ENCODE measurements around the gene UROC1. TPM values are rescaled to one million over a fixed set of nuclear protein-coding genes. Genes with fewer than 3 reads are reported as not detected.
A peak's percentile ranks its signal among the peaks of the same experiment; 100 is the strongest.

UROC1 gene
- total and polyA plus RNA-seq, 4 donors, result 0.01 to 0.21 (median 0.08) TPM

- peaks cover 4 to 41% (median 29%) of the 10 kb centered on the region in 4 donors for H3K36me3 ChIP-seq (ENCODE audit: control insufficient read depth in 4 of 4, insufficient read depth in 4 of 4, low read length in 4 of 4)
- peak overlapping the region; percentile 14 to 85 for H3K27ac ChIP-seq (ENCODE audit: low read depth in 1 of 2, low read length in 1 of 2)
- peak in 2 of 3 donors; percentile 27 to 43 for DNase-seq
- H3K4me1 ChIP-seq (ENCODE audit: control insufficient read depth in 5 of 5, insufficient read depth in 5 of 5, low read length in 5 of 5), result peaks cover 18 to 35% (median 25%) of the 10 kb centered on the region in 5 donors
- peak; percentile 37 for ATAC-seq (ENCODE audit: insufficient read depth, low FRiP score)
- no peak for TF ChIP-seq CTCF (IDR thresholded peaks at IDR 0.05; ENCODE audit: control extremely low read depth, extremely low read depth)
- peaks cover 0 to 2% (median 0%) of the 10 kb centered on the region in 4 donors for H3K9me3 ChIP-seq (ENCODE audit: control insufficient read depth in 4 of 4, insufficient read depth in 3 of 4, low read length in 3 of 4)
- H3K9ac ChIP-seq (ENCODE audit: insufficient read depth in 1 of 2, low read length in 2 of 2), result peak overlapping the region in 1 of 2 donors; percentile 64
- H3K4me3 ChIP-seq, result no peak overlapping the region
- no peaks in the 10 kb centered on the region for H3K27me3 ChIP-seq (ENCODE audit: control insufficient read depth in 3 of 3, insufficient read depth in 3 of 3, low read length in 2 of 3)
- 8 to 20% methylated on average over 8 of the region's 8 CpGs for WGBS, 2 donors
These were observed 45.1 kb downstream of the UROC1 start for GRCh38 chr3:126472277-126473006.

- no peak for TF ChIP-seq CTCF (IDR thresholded peaks at IDR 0.05; ENCODE audit: control extremely low read depth, extremely low read depth)
- Histone ChIP-seq H3K36me3 (ENCODE audit: control insufficient read depth in 4 of 4, insufficient read depth in 4 of 4, low read length in 4 of 4) (peaks cover 11 to 60% (median 51%) of the 10 kb centered on the region in 4 donors), H3K4me3 (no peak overlapping the region), H3K4me1 (ENCODE audit: control insufficient read depth in 5 of 5, insufficient read depth in 5 of 5, low read length in 5 of 5) (peaks cover 18 to 30% (median 20%) of the 10 kb centered on the region in 5 donors), H3K27me3 (ENCODE audit: control insufficient read depth in 3 of 3, insufficient read depth in 3 of 3, low read length in 2 of 3) (no peaks in the 10 kb centered on the region), H3K9ac (ENCODE audit: insufficient read depth in 1 of 2, low read length in 2 of 2) (no peak overlapping the region), H3K27ac (ENCODE audit: low read depth in 1 of 2, low read length in 1 of 2) (peak overlapping the region in 1 of 2 donors; percentile 6), H3K9me3 (ENCODE audit: control insufficient read depth in 4 of 4, insufficient read depth in 3 of 4, low read length in 3 of 4) (peaks cover 0 to 2% (median 0%) of the 10 kb centered on the region in 4 donors)
- ATAC-seq (ENCODE audit: insufficient read depth, low FRiP score), result no peak
- 74 to 86% methylated on average over 11 of the region's 11 CpGs for WGBS, 2 donors
- peak in 2 of 3 donors; percentile 15 to 28 for DNase-seq
These were observed 48.1 kb downstream of the UROC1 start for GRCh38 chr3:126469479-126469878.

- DNase-seq (peak in 1 of 3 donors; percentile 5), ATAC-seq (ENCODE audit: insufficient read depth, low FRiP score) (no peak)
- H3K27me3 ChIP-seq (ENCODE audit: control insufficient read depth in 3 of 3, insufficient read depth in 3 of 3, low read length in 2 of 3), result no peaks in the 10 kb centered on the region
- peaks cover 0 to 2% (median 0%) of the 10 kb centered on the region in 4 donors for H3K9me3 ChIP-seq (ENCODE audit: control insufficient read depth in 4 of 4, insufficient read depth in 3 of 4, low read length in 3 of 4)
- no peak for TF ChIP-seq CTCF (IDR thresholded peaks at IDR 0.05; ENCODE audit: control extremely low read depth, extremely low read depth)
- 79 to 84% methylated on average over 13 of the region's 13 CpGs for WGBS, 2 donors
- no peak overlapping the region for H3K4me3 ChIP-seq
- no peak overlapping the region for H3K9ac ChIP-seq (ENCODE audit: insufficient read depth in 1 of 2, low read length in 2 of 2)
- peak overlapping the region in 1 of 2 donors; percentile 43 for H3K27ac ChIP-seq (ENCODE audit: low read depth in 1 of 2, low read length in 1 of 2)
- peaks cover 12 to 23% (median 14%) of the 10 kb centered on the region in 5 donors for H3K4me1 ChIP-seq (ENCODE audit: control insufficient read depth in 5 of 5, insufficient read depth in 5 of 5, low read length in 5 of 5)
- H3K36me3 ChIP-seq (ENCODE audit: control insufficient read depth in 4 of 4, insufficient read depth in 4 of 4, low read length in 4 of 4), result peaks cover 13 to 66% (median 55%) of the 10 kb centered on the region in 4 donors
These were observed 49.3 kb downstream of the UROC1 start for GRCh38 chr3:126468028-126468891.
